ENCODE data around the gene SLC22A4.

DNA sequence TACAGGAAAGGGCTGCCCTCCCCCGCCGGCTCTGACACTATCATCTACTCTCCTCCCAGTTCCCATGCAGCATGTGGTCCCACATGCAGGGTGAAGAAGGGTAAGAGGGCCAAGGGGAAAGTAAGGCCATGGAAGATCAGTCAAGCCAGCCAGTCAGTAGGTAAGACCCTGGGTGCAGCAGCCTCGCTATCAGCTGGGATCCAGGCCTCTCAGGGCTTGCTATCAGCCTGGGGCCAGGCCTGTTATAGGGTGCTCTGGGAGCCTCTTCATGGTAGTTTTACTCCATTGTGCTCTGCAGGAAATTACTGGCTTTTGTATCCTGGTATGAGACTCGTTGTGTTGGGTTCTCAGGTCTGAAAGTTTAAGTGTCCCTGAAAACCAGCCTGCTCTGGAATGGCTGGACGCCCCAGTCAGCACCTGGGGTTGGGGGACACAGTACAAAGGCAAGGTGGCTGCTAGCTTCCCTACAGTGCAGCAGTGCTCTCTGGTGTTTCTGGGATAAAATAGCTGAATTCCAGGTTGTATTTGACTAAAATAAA lies 21.4 kb downstream of the SLC22A4 start:
- TF ChIP-seq, protein P1, sequence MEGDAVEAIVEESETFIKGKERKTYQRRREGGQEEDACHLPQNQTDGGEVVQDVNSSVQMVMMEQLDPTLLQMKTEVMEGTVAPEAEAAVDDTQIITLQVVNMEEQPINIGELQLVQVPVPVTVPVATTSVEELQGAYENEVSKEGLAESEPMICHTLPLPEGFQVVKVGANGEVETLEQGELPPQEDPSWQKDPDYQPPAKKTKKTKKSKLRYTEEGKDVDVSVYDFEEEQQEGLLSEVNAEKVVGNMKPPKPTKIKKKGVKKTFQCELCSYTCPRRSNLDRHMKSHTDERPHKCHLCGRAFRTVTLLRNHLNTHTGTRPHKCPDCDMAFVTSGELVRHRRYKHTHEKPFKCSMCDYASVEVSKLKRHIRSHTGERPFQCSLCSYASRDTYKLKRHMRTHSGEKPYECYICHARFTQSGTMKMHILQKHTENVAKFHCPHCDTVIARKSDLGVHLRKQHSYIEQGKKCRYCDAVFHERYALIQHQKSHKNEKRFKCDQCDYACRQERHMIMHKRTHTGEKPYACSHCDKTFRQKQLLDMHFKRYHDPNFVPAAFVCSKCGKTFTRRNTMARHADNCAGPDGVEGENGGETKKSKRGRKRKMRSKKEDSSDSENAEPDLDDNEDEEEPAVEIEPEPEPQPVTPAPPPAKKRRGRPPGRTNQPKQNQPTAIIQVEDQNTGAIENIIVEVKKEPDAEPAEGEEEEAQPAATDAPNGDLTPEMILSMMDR (IDR thresholded peaks at IDR 0.05; ENCODE audit: poor library complexity) = no peak
- no peak for TF ChIP-seq EZH2 (IDR thresholded peaks at IDR 0.05; ENCODE audit: borderline replicate concordance)
- TF ChIP-seq EZH2phosphoT487 (IDR thresholded peaks at IDR 0.05; ENCODE audit: low read depth, severe bottlenecking, unreplicated experiment) = no peak

Measured in hepatocyte (in vitro differentiated cells).